Aorta (tissue), 5 donors: ENCODE results near the gene RAB22A. TPM values are rescaled to one million over a fixed set of nuclear protein-coding genes. Genes with fewer than 3 reads are reported as not detected.

ENCODE experiments used
- ATAC-seq: fragments of 200-7000 bp; cut with Tn5 transposase; one replicate; pipeline ENCODE4 v1.9.1; 2022; ENCODE audit warnings: moderate library complexity; ENCODE audit not compliant: low FRiP score
- DNase-seq, 2 donors: peaks; one replicate each; pipeline ENCODE4 v3.0.0-alpha.2; 2020
- H3K27ac ChIP-seq, 2 donors: one replicate each; pipeline ENCODE4 v1.5.1; 2013; ENCODE audit warnings: low read length in 2 of 2, mild to moderate bottlenecking in 2 of 2, moderate library complexity in 2 of 2, control low read depth in 1 of 2, inconsistent platforms in 1 of 2, low read depth in 1 of 2
- H3K27me3 ChIP-seq, 2 donors: one replicate each; pipeline ENCODE4 v1.6.1; 2013; ENCODE audit warnings: control low read depth in 1 of 2, low read length in 1 of 2, mild to moderate bottlenecking in 1 of 2, moderate library complexity in 1 of 2; ENCODE audit not compliant: insufficient read depth in 2 of 2, control insufficient read depth in 1 of 2
- H3K36me3 ChIP-seq, 2 donors: one replicate each; pipeline ENCODE4 v1.6.1; 2013; ENCODE audit warnings: control low read depth in 1 of 2, low read length in 1 of 2, mild to moderate bottlenecking in 1 of 2; ENCODE audit not compliant: insufficient read depth in 2 of 2, control insufficient read depth in 1 of 2
- H3K4me1 ChIP-seq, 2 donors: one replicate each; pipeline ENCODE4 v1.6.1; 2013; ENCODE audit warnings: low read length in 2 of 2, control low read depth in 1 of 2, mild to moderate bottlenecking in 1 of 2, moderate library complexity in 1 of 2; ENCODE audit not compliant: insufficient read depth in 2 of 2, control insufficient read depth in 1 of 2
- H3K4me3 ChIP-seq, 2 donors: one replicate each; pipeline ENCODE4 v1.5.1; 2013; ENCODE audit warnings: low read length in 2 of 2, control low read depth in 1 of 2, mild to moderate bottlenecking in 1 of 2
- H3K9me3 ChIP-seq: one replicate; pipeline ENCODE4 v1.6.1; 2013; ENCODE audit warnings: mild to moderate bottlenecking, low read length; ENCODE audit not compliant: control insufficient read depth
- WGBS, 2 donors: extraction: QIAGEN DNeasy Blood & Tissue Kit; methylation state at CpG; one replicate each; pipeline ENCODE4 v1.1.7; 2013; 5-methylcytosine and 5-hydroxymethylcytosine counted together
- intact Hi-C, 2 donors: fragments of 100-400 bp; cut with DNase I; formaldehyde crosslinking; loops; one replicate each; pipeline versions ENCODE4 v1.14.2 to v1.15.0; 2022
- polyA plus RNA-seq, 2 donors: library from polyadenylated mRNA; stranded (reverse); fragments of 200-250 nt; gene quantifications; one replicate each; pipeline ENCODE4 v1.2.3, GENCODE V29; 2013
- total RNA-seq, 2 donors: library from RNA; stranded (reverse); fragmentation: NEBNext Ultra II Directional; extraction: Animal tissue kit (Norgen Biotek cat#: 25700); gene quantifications; one replicate each; pipeline ENCODE4 v1.2.1, GENCODE V29; 2021
- donor health status: healthy with polysubstance abuse.
- donor health status: Bipolar disorder and iron deficiency.
- donor health status: DM: no; HTN: no; CAD: no.
- donor health status: DM: no; HTN: no; CAD: no.
- donor health status: DM: yes; HTN: yes; CAD: no.

Gene RAB22A
- total and polyA plus RNA-seq, 4 donors, result 7.3 to 26.8 (median 17.4) TPM

DNA sequence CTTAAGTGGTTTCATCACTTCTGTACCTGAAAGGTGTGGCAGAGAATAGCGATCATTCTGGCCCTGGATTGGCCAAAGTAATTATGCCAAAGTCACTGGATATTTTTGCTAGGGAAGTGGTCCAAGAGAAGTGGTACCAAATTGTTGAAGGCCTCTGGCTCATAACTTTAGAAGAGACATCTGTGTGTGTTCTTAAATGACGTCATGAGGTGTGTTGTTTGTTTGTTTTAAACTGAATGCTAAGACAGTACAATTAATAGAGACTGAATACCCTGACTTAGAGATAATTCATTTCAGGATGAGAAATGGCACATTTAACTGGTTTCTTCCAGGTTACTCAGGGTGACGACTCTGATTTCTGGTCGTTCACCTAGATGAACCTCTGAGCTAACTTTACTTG, 82.8 kb downstream of the RAB22A start:
- H3K4me1 ChIP-seq, result peaks cover 0 to 4% of the 10 kb centered on the region in 2 donors
- intact Hi-C loops, result no loop called here
- no peaks in the 10 kb centered on the region for H3K9me3 ChIP-seq
- ATAC-seq (no peak), DNase-seq (no peak)
- no peak overlapping the region for H3K4me3 ChIP-seq
- no peaks in the 10 kb centered on the region for H3K36me3 ChIP-seq
- no peaks in the 10 kb centered on the region for H3K27me3 ChIP-seq
- no peak overlapping the region for H3K27ac ChIP-seq
- WGBS, 2 donors, result 83 to 84% methylated on average over 4 of the region's 4 CpGs

DNA sequence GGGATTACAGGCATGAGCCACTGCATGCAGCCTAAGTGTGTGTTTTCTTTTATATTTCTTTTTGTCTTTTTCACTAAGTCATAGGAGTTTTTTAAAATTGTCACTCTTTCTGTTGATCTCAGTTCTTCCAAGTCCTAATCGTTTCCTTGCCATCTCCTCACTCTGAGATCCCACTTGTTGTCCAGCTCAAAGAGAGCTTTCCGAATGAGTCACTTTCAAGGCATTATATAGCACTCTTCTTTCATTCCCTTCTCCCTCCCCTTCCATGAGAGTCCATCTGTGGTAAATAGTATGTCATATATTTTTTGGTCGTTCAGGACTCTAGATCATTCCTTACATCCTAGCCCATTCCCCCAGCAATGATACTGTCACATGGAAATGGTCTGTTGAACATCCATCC, 83.8 kb downstream of the RAB22A start:
- H3K36me3 ChIP-seq, result no peaks in the 10 kb centered on the region
- H3K9me3 ChIP-seq, result no peaks in the 10 kb centered on the region
- DNase-seq, result no peak
- WGBS, 2 donors, result 61 to 70% methylated on average over 3 of the region's 3 CpGs
- no peak for ATAC-seq
- no peaks in the 10 kb centered on the region for H3K27me3 ChIP-seq
- H3K4me1 ChIP-seq, result peaks cover 0 to 4% of the 10 kb centered on the region in 2 donors
- no peak overlapping the region for H3K27ac ChIP-seq
- no peak overlapping the region for H3K4me3 ChIP-seq
- intact Hi-C loops, result no loop called here

DNA sequence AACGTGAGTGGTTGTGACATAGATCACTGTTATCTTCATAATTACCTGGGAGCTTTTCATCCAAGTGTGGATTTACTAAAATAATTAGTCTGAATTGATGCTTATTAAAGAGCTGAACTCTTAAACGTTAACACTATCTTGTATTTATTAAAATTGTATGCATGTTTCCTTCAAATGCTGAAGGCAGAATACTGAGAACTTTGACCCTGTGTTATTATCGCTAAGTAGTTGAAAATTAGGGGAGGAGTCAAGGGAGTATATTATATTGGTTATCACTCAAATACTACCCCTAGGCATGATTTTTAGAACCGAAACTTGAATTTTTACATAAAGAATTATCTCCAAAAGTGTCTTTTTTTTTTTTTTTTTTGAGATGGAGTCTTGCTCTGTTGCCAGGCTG, 85.3 kb downstream of the RAB22A start:
- intact Hi-C loops, result no loop called here

DNA sequence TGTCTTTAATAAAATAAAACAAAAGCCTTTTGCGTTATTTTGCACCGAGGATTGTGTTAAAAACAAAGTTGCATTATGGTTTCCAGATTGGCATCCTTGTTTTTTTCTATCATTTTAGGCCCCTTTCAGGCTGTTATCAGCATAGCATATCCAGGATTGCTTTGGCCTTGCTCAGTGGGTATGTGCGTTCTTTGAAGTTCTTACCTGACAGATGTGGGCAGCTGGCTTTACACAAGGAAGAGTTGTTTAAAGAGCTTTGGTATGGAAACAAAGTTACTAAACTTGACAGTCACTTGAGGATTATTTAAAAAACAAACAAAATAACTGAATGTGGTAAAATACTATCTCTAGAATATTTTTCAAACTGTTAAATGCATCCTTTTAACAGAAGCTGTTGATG, 86.1 kb downstream of the RAB22A start:
- peaks cover 0 to 4% of the 10 kb centered on the region in 2 donors for H3K4me1 ChIP-seq
- DNase-seq (no peak), ATAC-seq (no peak)
- H3K9me3 ChIP-seq, result no peaks in the 10 kb centered on the region
- H3K27ac ChIP-seq, result no peak overlapping the region
- no peaks in the 10 kb centered on the region for H3K27me3 ChIP-seq
- no peak overlapping the region for H3K4me3 ChIP-seq
- WGBS, 2 donors, result 90 to 91% methylated on average over 3 of the region's 3 CpGs
- H3K36me3 ChIP-seq, result no peaks in the 10 kb centered on the region
- intact Hi-C loops, result no loop called here

More for the DNA sequence above, 85.3 kb downstream of the RAB22A start:
- ATAC-seq, result no peak
- Histone ChIP-seq H3K36me3 (no peaks in the 10 kb centered on the region), H3K4me3 (no peak overlapping the region), H3K27me3 (no peaks in the 10 kb centered on the region), H3K27ac (no peak overlapping the region), H3K4me1 (peaks cover 0 to 4% of the 10 kb centered on the region in 2 donors), H3K9me3 (no peaks in the 10 kb centered on the region)
- no peak for DNase-seq
- WGBS, 2 donors, result 83% methylated on average over 4 of the region's 4 CpGs

GRCh38 chr20:58397429-58397828, 87.9 kb downstream of the RAB22A start:
- 96% methylated on average over 6 of the region's 6 CpGs for WGBS, 2 donors
- no peak for ATAC-seq
- Histone ChIP-seq H3K27me3 (no peaks in the 10 kb centered on the region), H3K4me3 (no peak overlapping the region), H3K27ac (no peak overlapping the region), H3K36me3 (no peaks in the 10 kb centered on the region), H3K9me3 (no peaks in the 10 kb centered on the region), H3K4me1 (peaks cover 0 to 4% of the 10 kb centered on the region in 2 donors)
- no peak for DNase-seq
- intact Hi-C loops, result no loop called here

GRCh38 chr20:58398254-58398653, 88.7 kb downstream of the RAB22A start:
- H3K36me3 ChIP-seq, result no peaks in the 10 kb centered on the region
- no peak overlapping the region for H3K4me3 ChIP-seq
- 81 to 86% methylated on average over 5 of the region's 5 CpGs for WGBS, 2 donors
- intact Hi-C loops, result no loop called here
- H3K9me3 ChIP-seq, result no peaks in the 10 kb centered on the region
- H3K27me3 ChIP-seq, result no peaks in the 10 kb centered on the region
- ATAC-seq (no peak), DNase-seq (no peak)
- no peak overlapping the region for H3K27ac ChIP-seq
- peaks cover 0 to 8% of the 10 kb centered on the region in 2 donors for H3K4me1 ChIP-seq

DNA sequence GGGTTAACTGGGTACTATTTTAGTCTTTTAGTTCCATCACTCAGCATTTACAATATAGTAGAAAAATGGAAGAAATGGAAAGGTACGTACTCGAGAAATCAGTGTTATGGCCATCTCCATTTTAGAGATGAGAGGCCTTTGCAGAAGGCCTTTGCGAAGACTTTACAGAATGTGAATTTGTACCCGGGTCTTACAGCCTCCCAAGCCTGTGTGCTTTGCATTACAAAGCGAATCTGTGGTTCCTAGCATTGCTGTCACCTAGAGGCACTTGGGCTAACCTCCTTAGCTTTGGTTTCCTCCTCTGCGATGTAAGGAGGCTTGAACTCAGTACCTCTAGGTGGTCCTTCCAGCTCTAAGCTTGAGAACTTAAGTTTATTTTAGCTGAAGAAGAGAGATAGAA, 90.4 kb downstream of the RAB22A start:
- H3K4me3 ChIP-seq, result no peak overlapping the region
- 92% methylated on average over 6 of the region's 6 CpGs for WGBS, 2 donors
- DNase-seq (no peak), ATAC-seq (no peak)
- no peaks in the 10 kb centered on the region for H3K36me3 ChIP-seq
- H3K27ac ChIP-seq, result no peak overlapping the region
- H3K27me3 ChIP-seq, result no peaks in the 10 kb centered on the region
- intact Hi-C loops, result no loop called here
- H3K9me3 ChIP-seq, result no peaks in the 10 kb centered on the region
- H3K4me1 ChIP-seq, result peaks cover 0 to 6% of the 10 kb centered on the region in 2 donors

GRCh38 chr20:58401162-58401561, 91.6 kb downstream of the RAB22A start:
- Histone ChIP-seq H3K9me3 (no peaks in the 10 kb centered on the region), H3K27me3 (no peaks in the 10 kb centered on the region), H3K4me1 (peaks cover 0 to 4% of the 10 kb centered on the region in 2 donors), H3K27ac (no peak overlapping the region), H3K4me3 (no peak overlapping the region), H3K36me3 (no peaks in the 10 kb centered on the region)
- no peak for DNase-seq
- intact Hi-C loops, result no loop called here
- no peak for ATAC-seq
- WGBS, 2 donors, result 91 to 100% methylated on average over 1 of the region's 1 CpG

DNA sequence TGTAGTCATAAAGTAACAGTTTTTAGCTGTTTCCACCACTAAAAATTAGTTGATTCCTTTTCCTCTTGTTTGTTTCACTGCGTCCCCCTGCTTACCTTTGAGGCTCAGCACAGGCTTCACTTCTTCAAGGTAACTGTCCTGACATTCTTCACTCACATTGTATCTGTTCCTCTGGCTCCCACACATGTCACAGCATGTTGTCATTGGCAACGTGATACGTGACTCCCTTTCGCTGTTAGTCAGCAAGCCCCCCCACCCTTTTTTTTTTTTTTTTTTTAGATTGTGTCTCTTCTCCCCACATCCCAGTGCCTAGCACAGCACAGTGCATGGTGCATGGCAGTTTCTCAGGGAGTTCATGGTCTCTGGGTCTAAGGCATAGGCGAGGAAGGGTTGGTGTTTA, 92.8 kb downstream of the RAB22A start:
- no peaks in the 10 kb centered on the region for H3K36me3 ChIP-seq
- no peak overlapping the region for H3K27ac ChIP-seq
- H3K4me3 ChIP-seq, result no peak overlapping the region
- 69% methylated on average over 5 of the region's 5 CpGs for WGBS, 2 donors
- ATAC-seq (no peak), DNase-seq (no peak)
- peaks cover 0 to 4% of the 10 kb centered on the region in 2 donors for H3K4me1 ChIP-seq
- no peaks in the 10 kb centered on the region for H3K27me3 ChIP-seq
- no peaks in the 10 kb centered on the region for H3K9me3 ChIP-seq
- intact Hi-C loops, result no loop called here
